ENCODE data around the gene MEF2A.

DNA sequence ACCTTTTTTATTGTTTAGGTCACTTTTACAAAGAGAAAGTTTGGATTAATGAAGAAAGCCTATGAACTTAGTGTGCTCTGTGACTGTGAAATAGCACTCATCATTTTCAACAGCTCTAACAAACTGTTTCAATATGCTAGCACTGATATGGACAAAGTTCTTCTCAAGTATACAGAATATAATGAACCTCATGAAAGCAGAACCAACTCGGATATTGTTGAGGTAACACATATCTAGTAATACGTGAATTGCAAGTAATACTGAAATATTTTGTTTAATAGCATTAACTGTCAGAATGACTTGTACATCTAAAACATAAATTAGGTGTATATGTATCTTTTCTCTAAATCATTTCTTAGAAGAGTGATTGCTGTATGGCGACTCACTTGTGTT, 79.8 kb downstream of the MEF2A start:
- TF ChIP-seq CTCF (IDR thresholded peaks at IDR 0.05), result no peak
- TF ChIP-seq POLR2AphosphoS5 (IDR thresholded peaks at IDR 0.05), result no peak

Data from breast epithelium (tissue), 3 donors.